ENCODE measurements around the gene SLC23A3.
A peak's percentile ranks its signal among the peaks of the same experiment; 100 is the strongest.

The SLC23A3 gene

GRCh38 chr2:219140722-219141121 is 29.1 kb downstream of the SLC23A3 start:
- no peak for DNase-seq

GRCh38 chr2:219133976-219134375 is 35.9 kb downstream of the SLC23A3 start:
- DNase-seq, result no peak

GRCh38 chr2:219131744-219132143 is 38.1 kb downstream of the SLC23A3 start:
- no peak for DNase-seq

- DNase-seq, result no peak
Measured at GRCh38 chr2:219131327-219131726, 38.5 kb downstream of the SLC23A3 start.

- no peak for DNase-seq
Measured at GRCh38 chr2:219129589-219129988, 40.2 kb downstream of the SLC23A3 start.

- peak in 1 of 4 experiments; percentile 10 for DNase-seq
Measured at GRCh38 chr2:219128396-219128795, 41.4 kb downstream of the SLC23A3 start.

- no peak for DNase-seq
Measured at GRCh38 chr2:219127037-219127635, 42.7 kb downstream of the SLC23A3 start.

- no peak for DNase-seq
Measured at GRCh38 chr2:219126555-219126954, 43.3 kb downstream of the SLC23A3 start.

- DNase-seq, result no peak
Measured at GRCh38 chr2:219125886-219126270, 44.0 kb downstream of the SLC23A3 start.

GRCh38 chr2:219125225-219125885 is 44.5 kb downstream of the SLC23A3 start:
- peak; percentile 36 to 62 (median 59) for DNase-seq

- DNase-seq, result no peak
Measured at GRCh38 chr2:219124381-219125110, 45.3 kb downstream of the SLC23A3 start.

- DNase-seq, result no peak
Measured at GRCh38 chr2:219123356-219124135, 46.3 kb downstream of the SLC23A3 start.

GRCh38 chr2:219122202-219122980 is 47.4 kb downstream of the SLC23A3 start:
- no peak for DNase-seq

- no peak for DNase-seq
Measured at GRCh38 chr2:219120082-219120481, 49.7 kb downstream of the SLC23A3 start.

GRCh38 chr2:219119422-219120043 is 50.3 kb downstream of the SLC23A3 start:
- peak; percentile 62 to 77 (median 71) for DNase-seq

- DNase-seq, result no peak
Measured at GRCh38 chr2:219118504-219118903, 51.3 kb downstream of the SLC23A3 start.

- DNase-seq, result no peak
Measured at GRCh38 chr2:219116776-219117646, 52.8 kb downstream of the SLC23A3 start.

- no peak for DNase-seq
Measured at GRCh38 chr2:219112651-219113338, 57.0 kb downstream of the SLC23A3 start.

- no peak for DNase-seq
Measured at GRCh38 chr2:219112062-219112406, 57.8 kb downstream of the SLC23A3 start.
